ENCODE results near the gene SUV39H1. TPM values are rescaled to one million over a fixed set of nuclear protein-coding genes. Genes with fewer than 3 reads are reported as not detected.

SUV39H1 gene
- total and polyA plus RNA-seq, 9 of the 15 experiments (the other 6 are each of a cell fraction or from before 2014, with no cell fraction given) = 4.7 to 34.7 (median 17.9) TPM

DNA sequence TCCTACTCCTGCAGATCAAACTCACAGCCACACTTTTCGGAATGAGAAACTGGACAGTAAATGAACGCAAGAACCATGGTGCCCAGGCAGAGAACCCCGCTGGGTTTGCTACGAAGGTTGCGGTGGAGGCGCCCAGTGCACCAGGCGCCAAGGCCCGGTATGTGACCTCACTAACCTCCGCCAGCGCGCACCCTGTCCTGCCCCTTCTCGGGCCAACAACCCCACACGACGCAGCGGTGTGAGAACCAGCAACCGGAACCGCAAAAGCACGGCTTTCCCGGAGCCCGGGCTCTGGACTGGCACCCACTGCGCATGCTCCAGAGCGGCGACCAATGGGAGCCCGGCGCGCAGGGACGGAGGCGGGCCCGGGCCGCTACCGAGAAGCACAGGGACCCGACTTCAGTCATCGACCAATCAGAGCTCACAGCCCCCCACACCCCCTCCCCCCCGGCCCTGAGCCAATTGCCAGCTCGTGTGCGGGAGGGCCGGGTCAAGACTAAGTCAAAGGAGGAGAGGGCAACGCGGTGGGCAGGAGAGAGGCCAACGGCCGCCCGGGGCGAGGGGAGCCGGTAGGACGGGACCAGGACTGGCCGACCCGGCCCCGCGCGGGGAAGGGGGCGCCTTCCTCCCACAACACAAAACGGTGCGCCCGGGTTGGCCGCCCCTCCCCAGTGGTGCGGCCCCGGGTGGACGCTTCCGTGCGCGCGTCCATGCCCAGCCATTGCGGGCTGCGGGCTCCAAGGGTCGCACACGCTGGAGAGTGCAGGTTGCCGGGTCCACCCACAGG, 20.2 kb upstream of the SUV39H1 start (continued):
- TF ChIP-seq HDAC1 (IDR thresholded peaks at IDR 0.05) (no peak), TCFL5 (CRISPR knock-in tag; conservative IDR thresholded peaks at IDR 0.05) (no peak), ZBTB2 (IDR thresholded peaks at IDR 0.05) (peak; percentile 78), TEAD1 (CRISPR knock-in tag; IDR thresholded peaks at IDR 0.05) (0 out of 4 replicates have a peak, but pooled peaks of 1 of the 2 experiments have one; percentile 74), TAF9B (IDR thresholded peaks at IDR 0.05; ENCODE audit: partially characterized antibody) (peak; percentile 46), RHOXF2B (CRISPR knock-in tag; conservative IDR thresholded peaks at IDR 0.05) (no peak), ELF1 (tag; IDR thresholded peaks at IDR 0.05) (no peak), TEAD4 (IDR thresholded peaks at IDR 0.05; ENCODE audit: low read length) (no peak), TEAD4 (CRISPR knock-in tag; IDR thresholded peaks at IDR 0.05; ENCODE audit: borderline replicate concordance) (no peak), CBFA2T3 (IDR thresholded peaks at IDR 0.05) (no peak), RAD21 (CRISPR knock-in tag; conservative IDR thresholded peaks at IDR 0.05 in 1 of 2, IDR thresholded peaks at IDR 0.05 in 1 of 2) (no peak), ZNF785 (CRISPR knock-in tag; IDR thresholded peaks at IDR 0.05) (no peak), HNRNPLL (IDR thresholded peaks at IDR 0.05; ENCODE audit: low read depth, low read length, poor library complexity, severe bottlenecking) (peak; percentile 90), ZNF830 (CRISPR knock-in tag; IDR thresholded peaks at IDR 0.05) (no peak), FOS (IDR thresholded peaks at IDR 0.05; ENCODE audit: extremely low read depth, insufficient read length) (peak; percentile 80), CTBP1 (IDR thresholded peaks at IDR 0.05; ENCODE audit: borderline replicate concordance) (peak; percentile 61), TFAM (CRISPR knock-in tag; conservative IDR thresholded peaks at IDR 0.05) (no peak), KLF16 (IDR thresholded peaks at IDR 0.05) (no peak), BRCA1 (IDR thresholded peaks at IDR 0.05) (no peak), BRCA1 (CRISPR knock-in tag; IDR thresholded peaks at IDR 0.05) (no peak)
- TF ChIP-seq, protein P1, sequence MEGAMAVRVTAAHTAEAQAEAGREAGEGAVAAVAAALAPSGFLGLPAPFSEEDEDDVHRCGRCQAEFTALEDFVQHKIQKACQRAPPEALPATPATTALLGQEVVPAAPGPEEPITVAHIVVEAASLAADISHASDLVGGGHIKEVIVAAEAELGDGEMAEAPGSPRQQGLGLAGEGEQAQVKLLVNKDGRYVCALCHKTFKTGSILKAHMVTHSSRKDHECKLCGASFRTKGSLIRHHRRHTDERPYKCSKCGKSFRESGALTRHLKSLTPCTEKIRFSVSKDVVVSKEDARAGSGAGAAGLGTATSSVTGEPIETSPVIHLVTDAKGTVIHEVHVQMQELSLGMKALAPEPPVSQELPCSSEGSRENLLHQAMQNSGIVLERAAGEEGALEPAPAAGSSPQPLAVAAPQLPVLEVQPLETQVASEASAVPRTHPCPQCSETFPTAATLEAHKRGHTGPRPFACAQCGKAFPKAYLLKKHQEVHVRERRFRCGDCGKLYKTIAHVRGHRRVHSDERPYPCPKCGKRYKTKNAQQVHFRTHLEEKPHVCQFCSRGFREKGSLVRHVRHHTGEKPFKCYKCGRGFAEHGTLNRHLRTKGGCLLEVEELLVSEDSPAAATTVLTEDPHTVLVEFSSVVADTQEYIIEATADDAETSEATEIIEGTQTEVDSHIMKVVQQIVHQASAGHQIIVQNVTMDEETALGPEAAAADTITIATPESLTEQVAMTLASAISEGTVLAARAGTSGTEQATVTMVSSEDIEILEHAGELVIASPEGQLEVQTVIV (CRISPR knock-in tag; IDR thresholded peaks at IDR 0.05; ENCODE audit: borderline replicate concordance) = no peak
- TF ChIP-seq, protein P2, sequence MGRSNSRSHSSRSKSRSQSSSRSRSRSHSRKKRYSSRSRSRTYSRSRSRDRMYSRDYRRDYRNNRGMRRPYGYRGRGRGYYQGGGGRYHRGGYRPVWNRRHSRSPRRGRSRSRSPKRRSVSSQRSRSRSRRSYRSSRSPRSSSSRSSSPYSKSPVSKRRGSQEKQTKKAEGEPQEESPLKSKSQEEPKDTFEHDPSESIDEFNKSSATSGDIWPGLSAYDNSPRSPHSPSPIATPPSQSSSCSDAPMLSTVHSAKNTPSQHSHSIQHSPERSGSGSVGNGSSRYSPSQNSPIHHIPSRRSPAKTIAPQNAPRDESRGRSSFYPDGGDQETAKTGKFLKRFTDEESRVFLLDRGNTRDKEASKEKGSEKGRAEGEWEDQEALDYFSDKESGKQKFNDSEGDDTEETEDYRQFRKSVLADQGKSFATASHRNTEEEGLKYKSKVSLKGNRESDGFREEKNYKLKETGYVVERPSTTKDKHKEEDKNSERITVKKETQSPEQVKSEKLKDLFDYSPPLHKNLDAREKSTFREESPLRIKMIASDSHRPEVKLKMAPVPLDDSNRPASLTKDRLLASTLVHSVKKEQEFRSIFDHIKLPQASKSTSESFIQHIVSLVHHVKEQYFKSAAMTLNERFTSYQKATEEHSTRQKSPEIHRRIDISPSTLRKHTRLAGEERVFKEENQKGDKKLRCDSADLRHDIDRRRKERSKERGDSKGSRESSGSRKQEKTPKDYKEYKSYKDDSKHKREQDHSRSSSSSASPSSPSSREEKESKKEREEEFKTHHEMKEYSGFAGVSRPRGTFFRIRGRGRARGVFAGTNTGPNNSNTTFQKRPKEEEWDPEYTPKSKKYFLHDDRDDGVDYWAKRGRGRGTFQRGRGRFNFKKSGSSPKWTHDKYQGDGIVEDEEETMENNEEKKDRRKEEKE (IDR thresholded peaks at IDR 0.05; ENCODE audit: borderline replicate concordance in 1 of 2, control insufficient read depth in 1 of 2, low read depth in 2 of 2, low read length in 1 of 2) = peak in 1 of 2 experiments; percentile 68; a peak in 1 of 4 replicates

Data from K562 (cell line).